H54 (cell line): ENCODE results near the gene TSPAN16.
"Not testable (repeated sequence)": the region's sequence is repeated elsewhere in the genome, so short reads cannot be mapped to it uniquely, and the experiment has no call there.

Source experiments
- DNase-seq: peaks from one replicate; pipeline ENCODE4 v3.0.0; 2011; ENCODE audit warnings: low spot score, mixed read lengths; ENCODE audit not compliant: insufficient read length
- FAIRE-seq: peaks from 3 replicates; lab custom pipeline; 2011; peaks lifted over from hg19 to GRCh38; lab: Jason Lieb, UNC
- POLR2A ChIP-seq: IDR thresholded peaks from 2 replicates; pipeline ENCODE4 v1.6.1; 2011; ENCODE audit warnings: low read depth, mild to moderate bottlenecking, low read length

Gene TSPAN16

GRCh38 chr19:11321191-11322126 lies 25.5 kb downstream of the TSPAN16 start:
- FAIRE-seq: no peak
- DNase-seq: no peak
- no peak for TF ChIP-seq POLR2A

GRCh38 chr19:11322269-11323024 lies 26.5 kb downstream of the TSPAN16 start:
- no peak for DNase-seq
- TF ChIP-seq POLR2A: no peak

GRCh38 chr19:11323601-11324078 lies 27.7 kb downstream of the TSPAN16 start:
- no peak for FAIRE-seq
- no peak for DNase-seq
- no peak for TF ChIP-seq POLR2A

More at GRCh38 chr19:11322269-11323024, 26.5 kb downstream of the TSPAN16 start:
- no peak for FAIRE-seq

- FAIRE-seq (peak; percentile 48), DNase-seq (no peak)
- TF ChIP-seq POLR2A: no peak
These were observed 28.2 kb downstream of the TSPAN16 start for GRCh38 chr19:11324079-11324661.

- TF ChIP-seq POLR2A: no peak
- FAIRE-seq: no peak
- DNase-seq: no peak
These were observed 28.9 kb downstream of the TSPAN16 start for GRCh38 chr19:11324748-11325389.

- FAIRE-seq: no peak
- no peak for DNase-seq
- no peak for TF ChIP-seq POLR2A
These were observed 29.6 kb downstream of the TSPAN16 start for GRCh38 chr19:11325544-11325943.

GRCh38 chr19:11330127-11330526 lies 34.2 kb downstream of the TSPAN16 start:
- no peak for FAIRE-seq
- TF ChIP-seq POLR2A: no peak
- no peak for DNase-seq

- DNase-seq: no peak
- no peak for FAIRE-seq
- TF ChIP-seq POLR2A: no peak
These were observed 35.5 kb downstream of the TSPAN16 start for GRCh38 chr19:11331502-11331901.

- no peak for DNase-seq
- TF ChIP-seq POLR2A: no peak
- no peak for FAIRE-seq
These were observed 36.9 kb downstream of the TSPAN16 start for GRCh38 chr19:11332822-11333221.

- DNase-seq, FAIRE-seq: not testable (repeated sequence)
These were observed 37.9 kb downstream of the TSPAN16 start for GRCh38 chr19:11333838-11334237.

- DNase-seq (no peak), FAIRE-seq (no peak)
- no peak for TF ChIP-seq POLR2A
These were observed 39.6 kb downstream of the TSPAN16 start for GRCh38 chr19:11335449-11336146.

GRCh38 chr19:11337080-11337479 lies 41.1 kb downstream of the TSPAN16 start:
- no peak for TF ChIP-seq POLR2A
- DNase-seq (no peak), FAIRE-seq (no peak)

- FAIRE-seq (no peak), DNase-seq (no peak)
- no peak for TF ChIP-seq POLR2A
These were observed 42.2 kb downstream of the TSPAN16 start for GRCh38 chr19:11338121-11338520.
